Measurements from ENCODE around the gene ARF6. TPM values are rescaled to one million over a fixed set of nuclear protein-coding genes. Genes with fewer than 3 reads are reported as not detected.

Gene ARF6
- polyA plus RNA-seq, 1 donor from 2014 or later = 222 TPM

DNA sequence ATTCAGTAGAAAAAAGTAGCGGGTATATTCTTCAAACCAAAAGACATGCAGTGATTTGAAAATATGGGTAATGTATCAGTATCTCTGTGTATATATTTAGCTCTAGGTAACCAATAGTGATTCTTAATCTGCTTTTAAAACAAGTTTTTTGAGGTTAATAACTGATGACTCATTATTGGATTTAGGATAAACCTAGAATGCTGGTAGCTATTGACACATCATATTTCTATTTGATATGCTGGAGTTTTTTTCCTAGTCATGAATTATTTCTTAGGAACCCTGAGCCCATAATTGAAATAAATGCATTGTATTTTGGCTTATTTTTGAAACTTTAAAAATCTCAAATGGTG is 15.5 kb downstream of the ARF6 start:
- H3K4me1 Mint-ChIP-seq = peaks cover 16 to 17% (median 17%) of the 10 kb centered on the region in 3 donors
- peak overlapping the region in 2 of 4 donors; percentile 25 to 75 for H3K4me3 Mint-ChIP-seq
- H3K36me3 Mint-ChIP-seq = peaks cover 2% of the 10 kb centered on the region
- H3K27me3 Mint-ChIP-seq = no peaks in the 10 kb centered on the region
- no peak overlapping the region for H3K27ac Mint-ChIP-seq
- no peaks in the 10 kb centered on the region for H3K9me3 Mint-ChIP-seq

- Mint-ChIP-seq H3K9me3 (no peaks in the 10 kb centered on the region), H3K36me3 (peaks cover 2% of the 10 kb centered on the region), H3K4me1 (peaks cover 16 to 17% (median 17%) of the 10 kb centered on the region in 3 donors), H3K4me3 (no peak overlapping the region), H3K27ac (no peak overlapping the region), H3K27me3 (no peaks in the 10 kb centered on the region)
Measured at GRCh38 chr14:49909016-49909415, 16.1 kb downstream of the ARF6 start.

DNA sequence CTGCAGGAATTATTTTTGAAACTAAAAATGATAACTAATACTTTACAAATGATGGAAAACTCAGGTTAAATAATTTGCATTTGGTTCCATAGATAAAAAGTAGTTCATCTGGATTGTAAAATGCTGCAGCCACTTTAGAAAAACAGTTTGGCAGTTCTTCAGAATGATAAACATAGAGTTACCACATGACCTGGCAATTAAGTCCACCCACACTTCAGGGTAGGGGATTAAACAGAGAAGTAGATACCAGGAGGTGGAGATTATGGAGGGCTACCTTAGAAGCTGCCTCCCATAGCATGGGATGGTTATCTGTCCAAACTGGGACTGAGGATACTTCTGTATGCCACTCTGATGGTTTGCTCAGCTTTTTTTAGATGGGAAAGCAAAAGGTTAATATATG is 22.2 kb downstream of the ARF6 start:
- Mint-ChIP-seq H3K4me3 (no peak overlapping the region), H3K9me3 (no peaks in the 10 kb centered on the region), H3K4me1 (peaks cover 4 to 10% (median 10%) of the 10 kb centered on the region in 3 donors), H3K27ac (no peak overlapping the region), H3K27me3 (no peaks in the 10 kb centered on the region), H3K36me3 (no peaks in the 10 kb centered on the region)

- Mint-ChIP-seq H3K9me3 (no peaks in the 10 kb centered on the region), H3K27ac (peak overlapping the region in 1 of 3 donors; percentile 40), H3K4me3 (no peak overlapping the region), H3K36me3 (no peaks in the 10 kb centered on the region), H3K27me3 (no peaks in the 10 kb centered on the region), H3K4me1 (peaks cover 13 to 25% (median 24%) of the 10 kb centered on the region in 3 donors)
Measured at GRCh38 chr14:49918706-49919105, 25.8 kb downstream of the ARF6 start.

DNA sequence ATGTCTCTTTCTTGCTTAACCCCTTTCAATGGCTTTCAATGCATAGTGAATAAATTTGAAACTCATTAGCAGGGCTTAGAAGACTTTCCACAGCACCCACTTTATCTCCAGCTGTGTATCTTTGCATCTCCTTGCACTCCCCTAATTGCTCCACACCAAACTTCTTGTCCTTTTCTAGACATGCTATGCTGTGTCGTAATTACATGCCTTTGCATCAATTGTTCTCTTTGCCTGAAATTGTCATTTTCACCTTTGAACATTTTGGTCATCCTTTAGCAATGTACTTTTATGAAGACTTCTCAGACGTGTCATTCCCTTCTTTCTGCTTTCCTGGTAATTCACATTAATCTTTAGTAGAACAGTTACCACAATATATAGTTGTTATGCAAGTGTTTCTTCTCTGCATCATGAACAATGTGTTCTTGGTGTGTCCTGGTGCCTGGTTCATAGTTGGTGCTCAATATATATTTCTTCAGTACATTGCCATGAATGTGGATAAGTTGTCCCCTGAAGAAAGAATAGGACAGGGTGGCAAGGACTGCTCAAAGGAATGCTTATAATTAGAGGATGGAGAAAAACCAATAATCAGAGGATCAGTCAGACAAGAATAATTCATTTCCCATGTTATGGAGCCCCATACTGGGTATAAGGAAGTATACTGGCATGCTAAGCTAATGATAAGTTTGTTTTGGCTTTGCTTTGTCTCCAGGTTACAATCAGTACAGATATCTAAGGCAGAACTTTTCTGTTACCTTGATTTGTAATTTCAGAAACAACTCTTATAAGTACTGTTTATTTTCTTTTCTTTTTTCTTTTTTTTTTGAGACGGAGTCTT is 27.2 kb downstream of the ARF6 start:
- Mint-ChIP-seq H3K27ac (no peak overlapping the region), H3K27me3 (no peaks in the 10 kb centered on the region), H3K4me3 (no peak overlapping the region), H3K4me1 (peaks cover 12 to 29% (median 24%) of the 10 kb centered on the region in 3 donors), H3K9me3 (no peaks in the 10 kb centered on the region), H3K36me3 (no peaks in the 10 kb centered on the region)

GRCh38 chr14:49920935-49921334 is 28.1 kb downstream of the ARF6 start:
- H3K27ac Mint-ChIP-seq = no peak overlapping the region
- H3K9me3 Mint-ChIP-seq = no peaks in the 10 kb centered on the region
- H3K4me1 Mint-ChIP-seq = peaks cover 10 to 26% (median 19%) of the 10 kb centered on the region in 3 donors
- peak overlapping the region in 2 of 4 donors; percentile 79 to 85 for H3K4me3 Mint-ChIP-seq
- H3K27me3 Mint-ChIP-seq = no peaks in the 10 kb centered on the region
- H3K36me3 Mint-ChIP-seq = no peaks in the 10 kb centered on the region

DNA sequence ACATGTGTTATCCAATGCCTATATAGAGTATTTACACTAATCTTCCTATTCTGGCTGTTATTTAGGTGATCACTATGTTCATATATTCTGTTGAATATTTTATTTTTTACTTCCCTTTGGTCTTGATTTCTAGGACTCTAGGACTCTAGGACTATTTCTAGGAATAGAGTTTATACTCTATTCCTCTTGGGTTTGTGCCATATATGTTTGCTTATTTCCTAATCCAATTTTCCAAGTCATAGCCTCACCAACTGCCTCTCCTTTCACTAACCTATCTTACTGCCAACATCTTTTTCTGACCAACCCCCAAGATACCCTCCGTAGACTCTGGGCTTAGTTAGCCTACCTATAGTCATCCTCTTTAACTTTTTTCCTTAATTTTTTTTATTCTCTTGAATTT is 28.5 kb downstream of the ARF6 start:
- H3K9me3 Mint-ChIP-seq = no peaks in the 10 kb centered on the region
- peak overlapping the region in 2 of 3 donors; percentile 31 to 38 for H3K27ac Mint-ChIP-seq
- H3K4me1 Mint-ChIP-seq = peaks cover 10 to 26% (median 18%) of the 10 kb centered on the region in 3 donors
- no peaks in the 10 kb centered on the region for H3K36me3 Mint-ChIP-seq
- no peaks in the 10 kb centered on the region for H3K27me3 Mint-ChIP-seq
- H3K4me3 Mint-ChIP-seq = peak overlapping the region in 2 of 4 donors; percentile 56 to 85

DNA sequence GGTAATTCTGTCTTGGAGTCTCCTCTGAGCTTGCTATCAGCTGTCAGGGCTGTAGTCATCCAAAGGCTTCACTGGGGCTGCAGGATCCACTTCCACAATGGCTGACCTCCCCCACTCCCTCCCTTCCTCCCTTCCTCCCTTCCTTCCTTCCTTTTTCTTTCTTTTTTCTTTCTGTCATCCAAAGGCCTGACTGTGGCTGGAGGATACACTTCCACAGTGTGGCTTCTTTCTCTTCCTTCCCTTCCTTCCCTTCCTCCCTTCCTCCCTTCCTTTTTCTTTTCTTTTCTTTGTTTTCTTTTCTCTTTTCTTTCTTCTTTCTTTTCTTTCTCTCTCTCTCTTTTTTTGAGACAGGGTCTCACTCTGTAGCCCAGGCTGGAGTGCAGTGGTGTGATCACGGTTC is 30.6 kb downstream of the ARF6 start:
- Mint-ChIP-seq H3K36me3 (no peaks in the 10 kb centered on the region), H3K4me1 (peaks cover 10 to 31% (median 18%) of the 10 kb centered on the region in 3 donors), H3K27me3 (no peaks in the 10 kb centered on the region), H3K4me3 (no peak overlapping the region), H3K9me3 (no peaks in the 10 kb centered on the region), H3K27ac (no peak overlapping the region)

- Mint-ChIP-seq H3K4me3 (no peak overlapping the region), H3K27ac (no peak overlapping the region), H3K4me1 (peaks cover 10 to 31% (median 18%) of the 10 kb centered on the region in 3 donors), H3K27me3 (no peaks in the 10 kb centered on the region), H3K9me3 (no peaks in the 10 kb centered on the region), H3K36me3 (no peaks in the 10 kb centered on the region)
Measured at GRCh38 chr14:49923881-49924280, 31.0 kb downstream of the ARF6 start.

DNA sequence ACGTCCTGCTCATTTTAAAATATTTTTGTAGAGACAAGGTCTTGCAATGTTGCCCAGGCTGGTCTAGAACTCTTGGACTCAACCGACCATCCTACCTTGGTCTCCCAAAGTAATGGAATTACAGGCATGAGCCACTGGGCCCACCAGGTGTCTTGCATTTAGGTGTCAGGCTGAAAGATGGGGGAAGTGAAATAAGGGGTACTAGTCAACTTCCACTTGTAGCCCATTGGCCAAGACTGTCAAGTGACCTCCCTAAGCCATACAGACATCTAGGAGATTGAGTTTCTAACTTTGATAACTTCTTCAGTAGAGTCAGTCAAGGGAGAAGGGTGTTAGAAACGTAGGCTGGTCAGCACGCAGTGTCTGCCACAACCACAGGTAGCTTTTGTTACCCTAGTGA is 32.0 kb downstream of the ARF6 start:
- peaks cover 10 to 32% (median 18%) of the 10 kb centered on the region in 3 donors for H3K4me1 Mint-ChIP-seq
- H3K4me3 Mint-ChIP-seq = peak overlapping the region in 1 of 4 donors; percentile 44
- no peaks in the 10 kb centered on the region for H3K27me3 Mint-ChIP-seq
- peak overlapping the region in 1 of 3 donors; percentile 3 for H3K27ac Mint-ChIP-seq
- no peaks in the 10 kb centered on the region for H3K9me3 Mint-ChIP-seq
- no peaks in the 10 kb centered on the region for H3K36me3 Mint-ChIP-seq

DNA sequence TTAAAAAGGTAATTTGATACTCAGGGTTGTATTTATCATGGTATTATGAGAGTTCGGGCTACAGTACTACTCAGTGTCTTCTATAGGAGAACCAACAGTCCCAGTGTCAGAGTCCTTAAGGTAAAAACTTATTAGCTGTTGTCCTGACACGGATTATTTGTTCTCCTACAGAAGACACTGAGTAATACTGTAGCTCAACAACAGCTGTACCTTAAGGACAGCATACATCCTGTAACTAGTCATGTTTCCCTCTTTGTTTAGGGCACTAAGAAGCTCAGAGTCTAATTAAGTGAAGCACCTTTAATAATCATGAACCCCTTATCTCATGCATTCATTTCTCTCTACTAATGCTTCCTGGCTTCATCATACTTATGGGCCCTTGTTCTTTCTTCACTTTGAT is 33.9 kb downstream of the ARF6 start:
- H3K27me3 Mint-ChIP-seq = no peaks in the 10 kb centered on the region
- H3K27ac Mint-ChIP-seq = no peak overlapping the region

DNA sequence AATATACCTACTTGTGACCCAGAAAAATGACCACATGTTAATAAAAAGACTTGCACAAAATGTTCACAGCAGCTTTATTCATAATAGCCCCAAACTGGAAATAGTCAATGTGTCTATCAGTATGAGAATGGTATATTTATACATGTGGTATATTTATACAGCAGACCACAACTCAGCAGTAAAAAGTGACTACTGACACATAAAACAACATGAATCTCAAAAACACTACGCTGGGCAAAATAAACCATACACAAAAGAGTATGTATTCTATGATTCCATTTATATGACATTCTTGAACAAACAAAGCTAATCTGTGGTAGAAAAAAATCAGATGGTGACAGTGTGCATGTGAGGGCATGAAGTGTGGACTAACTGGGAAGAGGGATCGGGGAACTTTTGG is 35.1 kb downstream of the ARF6 start:
- H3K9me3 Mint-ChIP-seq = no peaks in the 10 kb centered on the region
- H3K4me1 Mint-ChIP-seq = peaks cover 15 to 31% (median 20%) of the 10 kb centered on the region in 3 donors
- H3K4me3 Mint-ChIP-seq = peak overlapping the region in 1 of 4 donors; percentile 29
- peaks cover 1% of the 10 kb centered on the region for H3K36me3 Mint-ChIP-seq
- H3K27ac Mint-ChIP-seq = peak overlapping the region in 1 of 3 donors; percentile 3
- no peaks in the 10 kb centered on the region for H3K27me3 Mint-ChIP-seq

More for the DNA sequence above, 33.9 kb downstream of the ARF6 start:
- H3K4me1 Mint-ChIP-seq = peaks cover 18 to 27% (median 18%) of the 10 kb centered on the region in 3 donors
- no peak overlapping the region for H3K4me3 Mint-ChIP-seq
- H3K36me3 Mint-ChIP-seq = no peaks in the 10 kb centered on the region
- no peaks in the 10 kb centered on the region for H3K9me3 Mint-ChIP-seq

DNA sequence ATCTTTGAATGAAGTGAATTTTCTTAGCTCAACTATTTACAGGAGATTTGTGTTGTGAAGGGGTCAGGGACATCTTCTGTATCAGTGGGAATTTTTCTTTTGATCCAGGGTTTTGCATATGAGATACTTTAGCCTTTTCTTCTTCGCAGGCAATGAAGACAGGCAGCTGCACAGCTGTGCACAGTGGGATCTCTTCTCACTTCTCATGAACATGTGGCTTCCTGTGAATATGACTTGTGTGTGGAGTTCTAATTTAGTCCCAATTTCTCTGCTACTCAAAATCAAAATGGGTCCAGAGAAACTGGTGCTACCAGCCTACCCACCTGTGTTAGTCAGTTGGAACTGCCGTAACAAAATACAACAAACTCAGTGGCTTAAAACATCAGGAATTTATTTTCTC is 37.8 kb downstream of the ARF6 start:
- peak overlapping the region in 3 of 4 donors; percentile 43 to 73 (median 57) for H3K4me3 Mint-ChIP-seq
- peaks cover 18 to 25% (median 21%) of the 10 kb centered on the region in 3 donors for H3K4me1 Mint-ChIP-seq
- H3K36me3 Mint-ChIP-seq = peaks cover 2% of the 10 kb centered on the region
- H3K27ac Mint-ChIP-seq = peak overlapping the region; percentile 88 to 92 (median 89)
- no peaks in the 10 kb centered on the region for H3K27me3 Mint-ChIP-seq
- H3K9me3 Mint-ChIP-seq = no peaks in the 10 kb centered on the region

DNA sequence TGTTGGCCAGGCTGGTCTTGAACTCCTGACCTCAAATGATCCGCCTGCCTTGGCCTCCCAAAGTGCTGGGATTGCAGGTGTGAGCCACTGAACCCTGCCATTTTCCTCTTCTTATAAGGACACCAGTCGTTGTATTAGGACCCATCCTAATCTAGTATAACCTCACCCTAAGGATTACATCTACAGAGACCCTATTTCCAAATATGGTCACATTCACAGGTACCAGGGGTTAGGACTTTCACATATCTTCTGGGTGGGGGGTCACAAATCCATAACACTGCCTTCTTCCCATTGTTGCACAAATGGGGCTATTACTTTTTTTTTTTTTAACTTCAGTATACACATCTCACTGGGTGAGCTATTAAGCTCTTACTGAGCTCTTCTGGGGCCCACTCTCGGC is 38.6 kb downstream of the ARF6 start:
- peak overlapping the region in 2 of 4 donors; percentile 3 to 38 for H3K4me3 Mint-ChIP-seq
- peaks cover 0 to 2% (median 0%) of the 10 kb centered on the region in 3 donors for H3K9me3 Mint-ChIP-seq
- H3K27ac Mint-ChIP-seq = peak overlapping the region; percentile 84 to 89 (median 88)
- H3K36me3 Mint-ChIP-seq = peaks cover 2% of the 10 kb centered on the region
- H3K4me1 Mint-ChIP-seq = peaks cover 18 to 25% (median 23%) of the 10 kb centered on the region in 3 donors
- H3K27me3 Mint-ChIP-seq = no peaks in the 10 kb centered on the region

DNA sequence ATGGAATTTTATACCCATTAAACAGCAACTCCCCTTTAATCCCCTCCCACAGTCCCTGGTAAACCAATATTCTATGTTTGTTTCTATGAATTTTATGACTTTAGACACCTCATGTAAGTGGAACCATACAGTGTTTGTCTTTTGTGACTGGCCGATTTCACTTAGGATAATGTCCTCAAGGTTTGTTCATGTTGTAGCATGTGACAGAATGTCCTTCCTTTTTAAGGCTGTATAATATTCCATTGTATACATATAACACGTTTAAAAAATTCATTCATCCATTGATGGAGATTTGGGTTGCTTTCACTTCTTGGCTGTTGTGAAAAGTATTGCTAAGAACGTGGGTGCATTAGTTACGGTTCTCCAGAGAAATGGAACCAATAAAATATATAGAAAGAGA is 40.2 kb downstream of the ARF6 start:
- no peaks in the 10 kb centered on the region for H3K27me3 Mint-ChIP-seq
- no peak overlapping the region for H3K4me3 Mint-ChIP-seq
- H3K27ac Mint-ChIP-seq = peak overlapping the region in 1 of 3 donors; percentile 23
- H3K9me3 Mint-ChIP-seq = peaks cover 0 to 7% (median 0%) of the 10 kb centered on the region in 3 donors
- H3K4me1 Mint-ChIP-seq = peaks cover 18 to 26% (median 25%) of the 10 kb centered on the region in 3 donors
- H3K36me3 Mint-ChIP-seq = peaks cover 2% of the 10 kb centered on the region

GRCh38 chr14:49933704-49934103 is 40.8 kb downstream of the ARF6 start:
- Mint-ChIP-seq H3K4me3 (no peak overlapping the region), H3K36me3 (peaks cover 2% of the 10 kb centered on the region), H3K27me3 (no peaks in the 10 kb centered on the region), H3K27ac (no peak overlapping the region), H3K4me1 (peaks cover 22 to 29% (median 25%) of the 10 kb centered on the region in 3 donors), H3K9me3 (peaks cover 0 to 7% (median 0%) of the 10 kb centered on the region in 3 donors)

Data from IgD-negative memory B cell (primary cell).